ENCODE measurements around the gene THSD4. TPM values are rescaled to one million over a fixed set of nuclear protein-coding genes. Genes with fewer than 3 reads are reported as not detected.

THSD4 gene
- total and polyA plus RNA-seq, 2 of the 8 experiments (the other 6 are each of a cell fraction or from before 2014, with no cell fraction given) = 2.5 to 6.2 TPM

DNA sequence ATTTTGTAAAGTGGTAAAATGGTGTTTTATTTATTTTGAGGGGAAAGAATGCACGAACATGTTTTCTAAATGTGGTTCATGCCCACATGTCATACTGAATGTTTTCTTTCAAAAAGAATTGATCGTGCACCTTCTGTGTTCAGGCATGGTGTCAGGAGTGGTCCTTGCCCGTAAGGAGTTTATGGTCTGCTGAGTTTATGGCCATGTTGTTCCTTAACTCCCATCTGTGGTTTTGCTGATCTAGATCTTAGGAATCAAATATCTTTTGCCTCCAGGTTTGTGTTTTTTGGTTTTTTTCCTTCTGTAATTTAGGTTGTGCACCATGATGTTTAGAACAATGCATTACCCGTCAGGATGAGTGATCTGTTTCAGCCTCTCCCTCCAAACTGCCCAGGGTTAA, 390.7 kb downstream of the THSD4 start (continued):
- TF ChIP-seq, protein P1, sequence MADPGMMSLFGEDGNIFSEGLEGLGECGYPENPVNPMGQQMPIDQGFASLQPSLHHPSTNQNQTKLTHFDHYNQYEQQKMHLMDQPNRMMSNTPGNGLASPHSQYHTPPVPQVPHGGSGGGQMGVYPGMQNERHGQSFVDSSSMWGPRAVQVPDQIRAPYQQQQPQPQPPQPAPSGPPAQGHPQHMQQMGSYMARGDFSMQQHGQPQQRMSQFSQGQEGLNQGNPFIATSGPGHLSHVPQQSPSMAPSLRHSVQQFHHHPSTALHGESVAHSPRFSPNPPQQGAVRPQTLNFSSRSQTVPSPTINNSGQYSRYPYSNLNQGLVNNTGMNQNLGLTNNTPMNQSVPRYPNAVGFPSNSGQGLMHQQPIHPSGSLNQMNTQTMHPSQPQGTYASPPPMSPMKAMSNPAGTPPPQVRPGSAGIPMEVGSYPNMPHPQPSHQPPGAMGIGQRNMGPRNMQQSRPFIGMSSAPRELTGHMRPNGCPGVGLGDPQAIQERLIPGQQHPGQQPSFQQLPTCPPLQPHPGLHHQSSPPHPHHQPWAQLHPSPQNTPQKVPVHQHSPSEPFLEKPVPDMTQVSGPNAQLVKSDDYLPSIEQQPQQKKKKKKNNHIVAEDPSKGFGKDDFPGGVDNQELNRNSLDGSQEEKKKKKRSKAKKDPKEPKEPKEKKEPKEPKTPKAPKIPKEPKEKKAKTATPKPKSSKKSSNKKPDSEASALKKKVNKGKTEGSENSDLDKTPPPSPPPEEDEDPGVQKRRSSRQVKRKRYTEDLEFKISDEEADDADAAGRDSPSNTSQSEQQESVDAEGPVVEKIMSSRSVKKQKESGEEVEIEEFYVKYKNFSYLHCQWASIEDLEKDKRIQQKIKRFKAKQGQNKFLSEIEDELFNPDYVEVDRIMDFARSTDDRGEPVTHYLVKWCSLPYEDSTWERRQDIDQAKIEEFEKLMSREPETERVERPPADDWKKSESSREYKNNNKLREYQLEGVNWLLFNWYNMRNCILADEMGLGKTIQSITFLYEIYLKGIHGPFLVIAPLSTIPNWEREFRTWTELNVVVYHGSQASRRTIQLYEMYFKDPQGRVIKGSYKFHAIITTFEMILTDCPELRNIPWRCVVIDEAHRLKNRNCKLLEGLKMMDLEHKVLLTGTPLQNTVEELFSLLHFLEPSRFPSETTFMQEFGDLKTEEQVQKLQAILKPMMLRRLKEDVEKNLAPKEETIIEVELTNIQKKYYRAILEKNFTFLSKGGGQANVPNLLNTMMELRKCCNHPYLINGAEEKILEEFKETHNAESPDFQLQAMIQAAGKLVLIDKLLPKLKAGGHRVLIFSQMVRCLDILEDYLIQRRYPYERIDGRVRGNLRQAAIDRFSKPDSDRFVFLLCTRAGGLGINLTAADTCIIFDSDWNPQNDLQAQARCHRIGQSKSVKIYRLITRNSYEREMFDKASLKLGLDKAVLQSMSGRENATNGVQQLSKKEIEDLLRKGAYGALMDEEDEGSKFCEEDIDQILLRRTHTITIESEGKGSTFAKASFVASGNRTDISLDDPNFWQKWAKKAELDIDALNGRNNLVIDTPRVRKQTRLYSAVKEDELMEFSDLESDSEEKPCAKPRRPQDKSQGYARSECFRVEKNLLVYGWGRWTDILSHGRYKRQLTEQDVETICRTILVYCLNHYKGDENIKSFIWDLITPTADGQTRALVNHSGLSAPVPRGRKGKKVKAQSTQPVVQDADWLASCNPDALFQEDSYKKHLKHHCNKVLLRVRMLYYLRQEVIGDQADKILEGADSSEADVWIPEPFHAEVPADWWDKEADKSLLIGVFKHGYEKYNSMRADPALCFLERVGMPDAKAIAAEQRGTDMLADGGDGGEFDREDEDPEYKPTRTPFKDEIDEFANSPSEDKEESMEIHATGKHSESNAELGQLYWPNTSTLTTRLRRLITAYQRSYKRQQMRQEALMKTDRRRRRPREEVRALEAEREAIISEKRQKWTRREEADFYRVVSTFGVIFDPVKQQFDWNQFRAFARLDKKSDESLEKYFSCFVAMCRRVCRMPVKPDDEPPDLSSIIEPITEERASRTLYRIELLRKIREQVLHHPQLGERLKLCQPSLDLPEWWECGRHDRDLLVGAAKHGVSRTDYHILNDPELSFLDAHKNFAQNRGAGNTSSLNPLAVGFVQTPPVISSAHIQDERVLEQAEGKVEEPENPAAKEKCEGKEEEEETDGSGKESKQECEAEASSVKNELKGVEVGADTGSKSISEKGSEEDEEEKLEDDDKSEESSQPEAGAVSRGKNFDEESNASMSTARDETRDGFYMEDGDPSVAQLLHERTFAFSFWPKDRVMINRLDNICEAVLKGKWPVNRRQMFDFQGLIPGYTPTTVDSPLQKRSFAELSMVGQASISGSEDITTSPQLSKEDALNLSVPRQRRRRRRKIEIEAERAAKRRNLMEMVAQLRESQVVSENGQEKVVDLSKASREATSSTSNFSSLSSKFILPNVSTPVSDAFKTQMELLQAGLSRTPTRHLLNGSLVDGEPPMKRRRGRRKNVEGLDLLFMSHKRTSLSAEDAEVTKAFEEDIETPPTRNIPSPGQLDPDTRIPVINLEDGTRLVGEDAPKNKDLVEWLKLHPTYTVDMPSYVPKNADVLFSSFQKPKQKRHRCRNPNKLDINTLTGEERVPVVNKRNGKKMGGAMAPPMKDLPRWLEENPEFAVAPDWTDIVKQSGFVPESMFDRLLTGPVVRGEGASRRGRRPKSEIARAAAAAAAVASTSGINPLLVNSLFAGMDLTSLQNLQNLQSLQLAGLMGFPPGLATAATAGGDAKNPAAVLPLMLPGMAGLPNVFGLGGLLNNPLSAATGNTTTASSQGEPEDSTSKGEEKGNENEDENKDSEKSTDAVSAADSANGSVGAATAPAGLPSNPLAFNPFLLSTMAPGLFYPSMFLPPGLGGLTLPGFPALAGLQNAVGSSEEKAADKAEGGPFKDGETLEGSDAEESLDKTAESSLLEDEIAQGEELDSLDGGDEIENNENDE (IDR thresholded peaks at IDR 0.05; ENCODE audit: insufficient replicate concordance, low read length) = no peak
- TF ChIP-seq SIN3A (conservative IDR thresholded peaks at IDR 0.05 in 1 of 2, IDR thresholded peaks at IDR 0.05 in 1 of 2; ENCODE audit: low read depth in 1 of 2, low read length in 2 of 2) = no peak
- no peak for TF ChIP-seq TAF7 (optimal IDR thresholded peaks at IDR 0.05; ENCODE audit: borderline replicate concordance, low read depth, low read length)
- TF ChIP-seq, protein P2, sequence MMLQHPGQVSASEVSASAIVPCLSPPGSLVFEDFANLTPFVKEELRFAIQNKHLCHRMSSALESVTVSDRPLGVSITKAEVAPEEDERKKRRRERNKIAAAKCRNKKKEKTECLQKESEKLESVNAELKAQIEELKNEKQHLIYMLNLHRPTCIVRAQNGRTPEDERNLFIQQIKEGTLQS (IDR thresholded peaks at IDR 0.05; ENCODE audit: insufficient read depth, low read depth, low read length) = no peak

All from H1 (cell line).